Left renal cortex interstitium (tissue), 4 donors: ENCODE data around the gene SLX9. TPM values are rescaled to one million over a fixed set of nuclear protein-coding genes. Genes with fewer than 3 reads are reported as not detected.

Source experiments
- DNase-seq, 4 donors: peaks; one replicate each; pipeline ENCODE4 v3.0.0-alpha.2; 2013; ENCODE audit warnings: low read depth in 4 of 4, low spot score in 2 of 4, missing footprints in 1 of 4
- polyA plus RNA-seq, 4 donors: library from polyadenylated mRNA; unstranded; fragments of 120-200 nt; gene quantifications; one replicate each; pipeline ENCODE4 v1.2.1, GENCODE V29; 2013; ENCODE audit not compliant: insufficient read length in 4 of 4

The SLX9 gene
- polyA plus RNA-seq, 4 donors, result 14.4 to 28.3 (median 22.8) TPM

DNA sequence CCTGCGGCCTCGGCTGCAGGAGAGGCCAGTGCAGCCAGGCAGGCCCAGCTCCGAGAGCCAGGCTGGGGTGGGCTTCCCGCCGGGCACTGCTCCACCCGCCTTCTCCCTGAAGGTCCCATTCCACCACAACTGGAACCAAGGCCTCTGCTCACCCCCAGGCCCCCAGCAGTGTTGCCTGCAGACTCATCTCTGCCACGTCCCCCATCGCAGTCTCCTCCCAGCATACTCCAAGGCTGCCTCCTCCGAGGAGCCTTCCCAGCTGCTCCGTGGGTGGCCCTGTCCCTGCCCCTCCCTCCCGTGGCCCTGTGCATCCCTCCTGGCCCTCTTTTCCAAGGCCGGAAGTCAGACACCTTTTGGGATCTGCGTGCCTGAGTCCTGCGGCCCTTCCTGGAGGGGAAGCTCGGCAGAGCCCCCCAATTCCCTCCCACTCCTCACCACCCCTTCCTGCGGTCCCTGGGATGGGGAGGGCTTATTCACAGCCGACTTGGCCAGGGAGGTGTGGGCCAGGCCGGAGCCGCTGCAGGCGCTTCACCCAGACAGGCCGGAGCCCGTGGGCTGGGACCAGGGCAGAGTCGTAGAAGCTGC lies 47.6 kb downstream of the SLX9 start:
- DNase-seq, result no peak

DNA sequence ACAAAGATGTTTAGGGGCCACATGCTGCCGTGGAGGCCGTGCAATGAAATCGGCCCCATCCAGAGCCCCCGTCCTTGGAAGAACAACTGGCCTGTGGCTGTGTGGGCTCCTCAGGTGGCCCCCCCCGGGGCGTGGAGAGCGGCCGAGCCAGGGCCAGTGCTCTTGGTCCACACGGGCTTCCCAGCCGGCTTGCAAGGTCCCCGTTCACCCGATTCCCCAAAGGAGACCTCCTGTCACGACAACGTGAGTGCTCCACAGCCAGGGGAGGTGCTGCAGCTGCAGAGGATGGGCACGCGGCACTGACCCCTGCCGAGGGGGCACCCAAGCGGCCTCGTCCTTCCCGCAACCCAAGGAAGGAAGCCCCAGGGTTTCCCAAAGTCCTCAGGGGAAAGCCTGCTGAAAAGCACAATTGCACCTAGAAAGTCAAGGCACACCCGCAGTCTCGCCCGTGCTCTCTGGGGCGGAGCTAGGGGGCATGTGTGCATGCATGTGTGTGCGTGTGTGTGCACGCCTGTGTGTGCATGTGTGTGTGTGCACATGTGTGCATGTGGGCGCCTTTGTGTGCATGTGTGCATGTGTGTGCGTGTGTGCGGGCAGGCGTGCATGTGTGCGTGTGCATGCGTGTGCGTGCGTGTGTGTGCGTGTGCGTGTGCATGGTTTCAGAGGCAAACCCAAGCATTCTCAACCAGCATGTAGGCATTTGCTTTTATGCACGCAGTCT lies 48.2 kb downstream of the SLX9 start:
- DNase-seq, result no peak

DNA sequence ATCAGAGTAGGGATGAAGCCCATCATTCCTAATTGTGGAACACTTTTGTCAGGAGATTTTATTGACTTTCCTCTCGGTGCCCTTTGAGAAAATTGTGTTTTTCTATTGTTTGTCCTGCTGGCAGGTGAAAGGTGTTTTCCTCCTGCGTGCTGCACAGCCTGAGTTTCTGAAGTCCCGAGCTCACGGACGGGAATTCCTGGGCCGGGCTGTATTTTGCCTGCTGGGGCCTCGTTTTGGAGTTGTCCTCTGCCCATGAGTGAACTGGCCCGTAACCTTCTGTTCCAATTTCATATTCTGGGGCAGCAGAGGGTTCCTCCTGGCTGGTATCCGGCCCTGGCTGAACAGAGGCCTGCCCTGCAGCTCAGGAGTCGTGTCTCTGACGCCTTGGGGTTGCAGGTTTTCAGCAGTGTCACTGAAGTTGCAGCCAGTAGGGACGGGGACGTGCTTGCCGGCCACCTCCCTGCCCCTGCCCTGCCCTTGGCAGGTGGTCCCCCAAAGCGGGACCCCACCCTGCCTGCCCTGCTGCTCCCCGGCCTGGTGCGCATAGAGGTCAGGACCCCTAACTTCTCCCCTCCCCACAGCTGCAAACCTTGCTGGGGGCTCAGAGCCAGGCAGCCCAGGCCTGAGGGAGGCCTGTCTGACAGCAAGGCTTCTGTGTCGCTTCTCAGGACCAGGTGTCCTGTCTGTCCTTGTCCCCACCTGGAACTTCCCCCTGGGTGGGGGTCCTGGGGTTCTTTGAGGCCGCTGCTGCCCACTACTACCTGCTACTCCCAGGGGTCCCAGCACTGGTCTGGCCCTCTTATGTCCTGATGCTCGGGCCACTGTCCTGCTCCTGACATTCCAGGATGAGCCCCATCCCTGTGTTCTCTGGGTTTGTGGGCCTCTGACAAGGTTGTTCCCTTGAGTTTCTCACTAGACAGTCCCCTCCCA lies 49.0 kb downstream of the SLX9 start:
- DNase-seq, result no peak

DNA sequence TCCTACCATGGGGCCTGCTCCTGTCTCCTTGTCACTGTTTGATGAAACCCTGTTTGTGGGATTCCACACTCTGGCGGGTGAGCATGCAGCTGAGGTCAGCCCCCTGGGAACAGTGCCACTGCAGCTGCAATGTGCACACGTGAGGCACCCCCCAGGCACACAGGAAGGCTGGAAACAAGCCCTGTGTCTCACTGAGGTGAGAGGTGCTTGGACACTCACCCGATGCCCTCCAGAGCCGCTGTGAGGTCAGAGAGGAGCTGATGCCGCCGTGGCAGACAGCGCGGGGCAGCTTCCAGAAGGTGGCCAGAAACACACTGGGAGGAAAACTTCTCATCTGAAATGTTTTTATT lies 49.7 kb downstream of the SLX9 start:
- DNase-seq, result no peak

DNA sequence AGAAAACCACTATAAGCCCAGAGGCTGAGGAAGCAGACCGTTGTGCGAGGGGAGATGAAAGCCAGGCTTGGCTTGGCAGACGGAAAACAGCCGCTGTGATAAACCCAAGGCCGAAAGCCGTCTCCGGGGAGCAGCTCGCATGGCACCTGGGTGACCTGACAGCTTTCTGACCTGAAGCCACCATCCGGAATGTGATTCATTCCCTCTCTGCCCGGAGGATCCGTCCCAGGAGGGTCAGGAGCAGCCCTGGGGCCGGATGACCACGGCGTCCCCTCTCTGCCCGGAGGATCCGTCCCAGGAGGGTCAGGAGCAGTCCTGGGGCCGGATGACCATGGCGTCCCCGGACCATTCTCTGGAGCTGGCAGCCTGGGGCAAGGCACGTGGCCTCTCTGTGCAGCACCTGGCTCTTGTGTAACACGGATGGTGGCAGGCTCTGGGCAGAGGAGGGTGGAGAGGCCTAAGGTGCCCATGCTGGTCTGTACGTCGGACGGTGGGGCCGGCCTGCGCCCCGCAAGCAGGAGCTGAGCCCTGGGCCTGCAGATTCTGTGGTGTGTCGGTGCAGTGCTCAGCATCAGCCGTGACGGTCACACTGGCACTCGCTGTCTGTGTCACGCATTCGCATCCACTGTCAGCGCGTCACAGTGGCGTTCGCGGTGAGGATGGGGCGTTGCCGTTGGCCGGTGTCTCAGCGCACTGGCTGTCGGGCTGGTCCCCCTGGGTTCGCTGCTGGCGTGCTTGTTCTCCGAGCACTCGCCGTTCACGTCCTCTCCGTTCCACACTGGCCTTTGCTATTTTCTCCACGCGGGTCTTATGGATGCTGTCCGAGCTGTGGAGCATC lies 50.3 kb downstream of the SLX9 start:
- DNase-seq, result no peak

DNA sequence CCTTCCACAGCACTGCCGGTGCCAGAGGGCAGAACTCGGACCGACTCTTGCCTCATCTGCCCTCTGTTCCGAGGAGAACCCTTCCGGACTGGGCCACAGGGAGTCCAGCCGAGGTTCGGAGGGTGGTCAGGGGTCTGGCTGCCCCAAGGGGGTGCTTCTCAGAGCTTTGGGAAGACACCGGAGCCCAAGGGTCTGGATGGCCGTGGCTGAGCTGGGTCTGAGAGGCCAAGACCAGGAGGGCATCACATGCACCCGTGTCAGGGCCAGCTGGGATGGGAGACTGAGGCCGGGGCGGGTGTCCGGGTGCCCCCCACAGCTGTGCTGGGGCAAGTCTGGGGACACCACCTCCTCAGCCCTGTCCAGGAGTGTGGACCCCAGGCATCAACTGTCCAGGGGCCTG lies 51.1 kb downstream of the SLX9 start:
- no peak for DNase-seq

DNA sequence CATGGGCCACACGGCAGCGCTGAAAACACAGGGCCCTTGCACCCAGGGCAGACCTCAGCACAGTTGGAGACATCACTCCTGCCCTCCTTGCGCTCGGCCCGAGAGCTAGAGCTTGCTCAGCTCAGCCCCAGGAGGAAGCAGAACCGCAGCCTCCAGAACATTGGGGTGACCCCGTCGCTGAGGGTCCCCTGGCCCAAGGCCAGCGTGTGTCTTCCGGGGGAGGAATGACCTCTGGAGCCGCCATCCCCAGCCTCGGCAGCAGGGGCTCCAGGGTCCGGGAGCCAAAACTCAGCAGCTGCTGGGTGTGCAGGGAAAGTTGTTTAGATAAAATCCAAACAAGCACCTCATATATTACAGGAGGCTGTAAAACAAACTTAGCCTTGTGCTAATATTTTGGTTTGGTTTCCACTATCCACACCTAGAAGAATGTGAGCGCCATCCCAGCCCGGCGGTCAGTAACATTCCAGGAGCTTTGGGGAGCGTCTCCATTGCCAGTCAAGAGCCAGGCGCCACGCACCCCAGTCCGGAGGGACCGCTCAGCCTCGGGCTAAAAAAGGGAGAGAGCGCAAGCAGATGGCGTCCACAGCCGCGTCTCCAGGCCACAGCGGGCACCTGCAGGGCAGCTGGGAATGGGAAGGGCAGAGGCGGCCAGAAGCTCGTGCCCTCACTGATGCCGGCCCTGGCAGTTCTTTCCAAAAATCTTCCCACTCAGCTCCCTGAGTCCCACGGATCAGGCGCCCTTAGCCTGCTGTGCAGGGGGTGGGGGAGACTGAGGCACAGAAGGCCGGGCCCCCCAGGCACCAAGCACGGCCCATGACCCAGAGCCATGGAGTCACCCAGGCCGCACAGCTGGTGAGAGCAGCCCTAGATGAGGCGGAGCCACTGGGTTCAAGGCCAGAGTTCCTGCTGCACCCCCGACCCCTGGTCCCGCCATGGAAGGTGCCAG lies 52.0 kb downstream of the SLX9 start:
- DNase-seq, result no peak

DNA sequence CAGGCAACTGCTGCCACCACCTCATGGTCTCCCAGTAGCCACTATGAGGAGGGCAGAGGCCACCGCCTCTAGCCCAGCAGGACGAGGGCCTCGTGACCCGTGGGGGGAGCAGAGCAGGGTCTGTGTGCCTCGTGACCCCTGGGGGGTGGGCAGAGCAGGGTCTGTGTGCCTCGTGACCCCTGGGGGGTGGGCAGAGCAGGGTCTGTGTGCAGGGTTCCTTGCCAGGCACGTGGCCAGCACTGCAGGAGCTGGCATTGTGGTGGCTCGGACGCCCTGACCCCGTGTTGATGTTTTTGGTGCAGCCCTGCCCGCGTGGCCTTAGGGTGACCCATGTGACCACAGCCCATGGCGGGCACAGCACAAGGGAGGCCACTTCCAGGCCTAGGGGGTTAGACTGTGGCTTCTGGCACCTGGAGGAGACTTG lies 52.8 kb downstream of the SLX9 start:
- no peak for DNase-seq

DNA sequence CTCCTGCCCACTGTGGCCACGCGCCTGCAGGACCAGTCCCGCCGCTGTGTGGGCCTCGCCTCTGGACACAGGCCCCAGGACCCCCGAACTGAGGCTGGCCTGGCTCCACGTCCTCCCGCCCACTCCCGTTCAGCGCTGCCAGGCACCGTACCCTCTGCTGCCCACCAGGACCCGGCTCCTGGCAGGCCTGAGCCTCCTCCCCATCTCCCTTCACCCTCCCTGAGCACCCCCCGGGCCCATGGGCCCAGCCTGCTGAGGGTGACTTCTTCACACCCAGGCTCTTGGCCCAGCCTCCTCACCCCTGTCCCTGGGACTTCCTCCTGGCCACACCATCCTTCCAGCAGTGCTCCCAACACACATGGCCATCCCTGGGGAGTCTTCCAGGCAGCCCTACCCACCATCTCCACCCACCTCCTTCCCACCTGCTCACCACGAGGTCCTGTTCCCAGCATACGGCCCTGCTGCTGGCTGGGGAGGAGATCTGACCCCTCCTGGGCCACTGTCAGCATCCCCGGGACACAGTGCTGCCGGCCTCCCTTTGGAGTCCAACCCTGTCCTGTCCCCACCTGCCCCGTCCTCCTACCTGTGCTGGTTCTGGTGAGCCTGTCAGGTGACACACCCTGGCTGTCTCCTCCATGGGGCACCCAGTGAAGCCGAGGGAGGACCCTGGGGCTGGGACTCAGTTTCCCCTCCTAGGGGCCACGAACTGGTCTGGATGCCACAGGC lies 53.7 kb downstream of the SLX9 start:
- DNase-seq, result no peak

DNA sequence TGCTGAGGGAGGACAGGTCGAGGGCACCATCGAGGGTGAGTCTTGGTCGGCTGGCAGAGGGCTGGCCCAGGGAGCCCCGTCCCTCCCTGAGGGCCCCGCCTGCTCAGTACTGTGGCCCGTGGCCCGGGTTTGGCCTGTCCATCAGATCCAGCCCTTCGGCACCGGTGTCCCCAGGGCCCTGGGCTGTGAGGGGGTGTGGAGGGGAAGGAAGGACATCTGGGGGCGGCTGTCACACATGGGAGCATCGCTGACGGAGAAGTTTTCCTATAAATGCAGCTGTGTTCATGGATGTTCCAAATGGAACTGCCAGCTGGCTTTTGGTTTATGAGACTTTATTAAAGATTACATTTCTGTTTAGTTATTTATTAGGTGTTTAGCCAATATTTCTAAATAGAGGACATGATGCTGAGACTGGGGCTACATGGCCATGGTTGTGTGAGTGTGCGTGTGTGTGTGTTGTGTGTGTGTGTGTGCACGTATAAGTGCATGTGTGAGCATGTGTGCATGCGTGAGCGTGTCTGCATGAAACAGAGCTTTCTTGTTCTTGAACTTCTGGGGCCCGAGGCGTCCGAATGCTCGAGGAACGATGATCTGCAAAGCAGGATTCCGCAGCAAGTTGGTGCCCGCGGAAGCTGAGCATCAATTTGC lies 54.3 kb downstream of the SLX9 start:
- no peak for DNase-seq

DNA sequence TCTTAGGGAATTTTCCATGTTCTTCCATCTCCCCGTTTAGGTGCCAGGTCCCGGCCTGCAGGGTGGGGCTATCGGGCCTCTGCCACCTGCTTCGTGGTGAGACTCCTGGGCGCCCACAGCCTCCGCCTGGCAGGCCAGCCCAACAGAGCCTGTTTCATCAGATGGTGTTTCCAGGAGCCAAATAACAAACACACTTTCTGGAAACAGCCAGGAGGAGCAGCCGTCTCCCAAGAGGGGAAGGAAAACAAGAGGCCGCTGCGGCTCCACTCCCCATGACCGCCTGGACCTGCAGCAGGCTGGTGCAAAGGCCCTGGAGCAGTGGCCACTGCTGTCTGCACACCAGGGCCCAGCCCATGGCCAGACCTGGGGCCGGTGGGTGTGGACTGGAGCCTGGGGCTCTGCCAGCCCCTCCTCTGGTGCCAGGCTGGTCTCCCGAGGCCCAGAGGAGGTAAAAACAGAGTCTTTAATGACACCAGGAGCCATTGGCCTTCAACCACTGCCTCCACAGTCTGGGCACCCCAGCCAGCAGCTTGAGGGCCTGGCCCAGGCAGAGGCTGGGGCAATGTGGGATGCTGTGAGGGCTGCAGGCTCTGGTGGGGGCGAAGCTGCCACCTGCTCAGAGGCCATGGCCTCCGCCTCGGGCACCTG lies 55.0 kb downstream of the SLX9 start:
- no peak for DNase-seq

DNA sequence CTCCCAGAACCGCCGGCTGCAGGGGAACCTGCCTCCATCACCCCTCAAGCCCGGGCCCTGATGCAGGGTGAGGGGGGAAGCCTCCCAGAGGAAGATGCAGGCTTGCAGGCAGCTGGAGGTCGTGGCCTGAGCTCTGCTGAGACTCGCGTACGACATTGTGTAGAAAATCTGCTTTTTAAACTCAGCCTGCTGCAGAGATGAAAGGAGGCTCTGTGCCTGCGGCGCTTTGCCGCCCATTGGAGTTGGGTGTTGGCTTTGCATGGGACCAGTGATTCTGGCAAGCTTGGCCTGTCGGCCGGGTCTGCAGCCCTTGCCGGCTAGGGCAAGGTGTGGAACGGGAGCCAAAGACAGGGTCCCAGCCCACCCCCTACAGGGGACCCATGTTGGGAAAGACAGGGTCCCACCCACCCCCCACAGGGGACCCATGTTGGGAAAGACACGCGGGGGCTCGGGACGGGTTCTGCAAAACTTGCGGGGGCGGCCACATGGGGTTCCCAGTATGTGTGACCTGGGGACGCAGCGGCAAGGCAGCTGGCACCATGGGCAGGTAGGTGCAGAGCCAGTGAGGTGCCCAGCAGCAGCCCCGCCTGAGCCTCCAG lies 55.6 kb downstream of the SLX9 start:
- DNase-seq, result no peak

DNA sequence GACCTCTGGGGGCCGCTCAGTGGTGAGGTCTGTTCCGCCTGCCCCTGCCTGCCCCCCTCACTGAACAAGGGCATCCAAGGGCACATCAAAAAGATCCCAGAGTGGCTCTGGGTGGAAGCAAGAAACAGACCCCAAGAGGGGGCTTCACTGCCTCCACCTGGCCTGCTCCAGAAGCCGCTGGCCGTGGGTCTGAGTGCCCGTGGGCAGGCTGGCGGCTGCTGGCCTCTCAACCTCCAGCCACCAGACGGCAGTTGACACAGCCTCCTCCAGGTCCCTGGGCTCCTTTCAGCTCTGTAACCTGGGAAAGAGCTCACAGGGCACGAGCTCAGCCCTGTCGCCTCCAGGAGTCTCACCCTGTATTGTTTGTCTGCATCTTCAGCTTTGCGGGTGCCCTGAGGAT lies 56.3 kb downstream of the SLX9 start:
- DNase-seq, result no peak

DNA sequence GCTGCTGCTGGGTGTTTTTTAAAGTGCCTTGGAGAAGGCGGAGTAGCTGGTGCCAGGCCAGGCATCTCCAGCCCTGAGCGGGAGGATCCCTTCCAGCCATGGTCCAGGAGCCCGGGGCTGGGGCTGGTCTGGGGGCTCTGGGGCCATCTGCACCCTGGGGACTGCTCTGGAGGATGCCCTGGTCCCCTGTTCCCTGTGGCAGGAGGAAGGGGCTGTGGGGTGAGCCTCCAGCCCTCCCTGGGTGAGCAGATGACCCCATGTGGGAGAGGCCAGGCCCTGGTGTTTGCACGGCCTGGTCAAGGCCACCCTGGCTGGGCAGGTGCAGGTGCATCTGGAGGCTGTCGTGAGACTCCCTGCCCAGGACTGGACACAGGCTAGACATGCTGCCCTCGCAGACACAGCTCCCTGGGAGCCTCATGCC lies 56.7 kb downstream of the SLX9 start:
- DNase-seq, result no peak

DNA sequence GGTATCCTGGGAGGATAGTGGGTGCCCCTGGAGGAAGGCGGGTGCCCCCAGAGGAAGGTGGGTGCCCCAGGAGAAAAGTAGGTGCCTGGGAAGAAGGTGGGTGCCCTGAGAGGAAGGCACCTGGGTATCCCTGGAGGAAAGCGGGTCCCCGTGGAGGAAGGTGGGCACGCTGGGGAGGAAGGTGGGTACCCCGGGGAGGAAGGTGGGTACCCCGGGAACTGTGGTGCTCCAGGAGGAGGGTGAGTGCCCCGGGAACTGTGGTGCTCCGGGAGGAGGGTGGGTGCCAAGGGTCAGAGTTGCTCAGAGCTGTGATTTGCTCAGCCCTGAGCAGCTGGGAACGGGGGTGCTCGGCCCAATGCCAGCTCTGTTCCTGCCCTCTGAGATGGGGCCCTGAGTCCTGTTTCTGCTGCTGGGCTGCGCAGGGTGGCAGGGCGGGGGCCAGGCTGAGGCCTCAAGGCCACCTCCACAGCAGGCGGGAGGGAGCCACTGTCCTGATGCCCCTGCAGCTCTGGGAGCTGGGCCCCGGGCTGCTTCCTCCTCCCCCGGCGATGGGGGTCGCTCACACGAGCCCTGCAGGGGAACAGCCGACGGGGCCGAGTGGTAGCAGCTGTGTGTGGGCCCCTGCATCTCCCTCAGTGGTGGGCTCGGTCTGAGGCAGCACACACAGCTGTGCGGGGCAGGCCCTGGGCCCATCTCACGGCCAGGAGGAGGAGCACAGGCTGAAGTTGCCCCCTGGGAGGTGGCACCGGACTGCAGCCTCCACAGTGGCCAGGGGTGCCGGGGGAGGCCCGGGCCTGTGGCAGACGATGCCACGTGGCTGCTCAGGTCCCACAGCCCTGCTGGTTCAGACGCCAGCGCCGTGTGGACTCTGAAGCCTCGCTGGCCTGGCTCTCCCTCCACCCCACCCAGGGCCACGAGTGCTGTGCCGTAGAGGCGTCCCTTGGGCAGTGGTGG lies 57.4 kb downstream of the SLX9 start:
- DNase-seq, result no peak

DNA sequence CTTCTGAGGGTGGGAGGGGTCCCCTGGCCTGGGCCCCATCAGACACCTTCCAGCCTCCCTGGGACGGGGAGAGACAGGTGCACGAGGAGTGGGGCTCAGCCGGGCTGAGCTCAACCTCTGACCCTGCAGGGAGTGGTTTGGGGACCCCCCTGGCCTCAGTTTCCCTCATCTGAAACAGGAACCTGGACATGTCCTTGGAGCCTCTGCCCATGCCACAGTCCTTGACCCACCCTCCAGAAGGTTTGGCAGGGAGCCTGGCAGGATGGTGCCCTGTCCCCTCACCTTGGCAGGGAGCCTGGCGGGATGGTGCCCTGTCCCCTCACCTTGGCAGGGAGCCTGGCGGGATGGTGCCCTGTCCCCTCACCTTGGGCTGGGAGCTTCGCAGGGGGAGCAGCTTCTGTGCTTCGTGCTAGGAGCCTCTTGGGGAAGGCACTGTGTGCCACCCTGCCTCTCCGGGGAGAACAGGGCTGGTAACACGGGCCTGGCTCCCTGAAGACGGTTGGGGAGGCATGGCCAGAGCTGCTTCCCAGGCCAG lies 58.3 kb downstream of the SLX9 start:
- DNase-seq, result no peak
